HEK293T (cell line): ENCODE results near the gene STARD9.

ENCODE experiments used
- ARNT ChIP-seq: fragments of 450-650 bp; IDR thresholded peaks from 2 replicates; pipeline ENCODE4 v1.6.1; 2017; ENCODE audit warnings: mild to moderate bottlenecking
- BHLHE40 ChIP-seq: fragments of 450-650 bp; IDR thresholded peaks from 2 replicates; pipeline ENCODE4 v1.6.1; 2016; ENCODE audit warnings: mild to moderate bottlenecking, moderate library complexity, borderline replicate concordance
- CTBP1 ChIP-seq: fragments of 450-650 bp; IDR thresholded peaks from 2 replicates; pipeline ENCODE4 v1.6.1; 2016; ENCODE audit warnings: borderline replicate concordance
- ELF4 ChIP-seq: fragments of 450-650 bp; IDR thresholded peaks from 2 replicates; pipeline ENCODE4 v1.6.1; 2017; ENCODE audit warnings: antibody characterized with exemption
- FOXK2 ChIP-seq: fragments of 450-650 bp; IDR thresholded peaks from 2 replicates; pipeline ENCODE4 v1.6.1; 2016; ENCODE audit warnings: mild to moderate bottlenecking
- FOXM1 ChIP-seq: fragments of 450-650 bp; IDR thresholded peaks from 2 replicates; pipeline ENCODE4 v1.6.1; 2017; ENCODE audit warnings: mild to moderate bottlenecking, borderline replicate concordance
- HDGF ChIP-seq: fragments of 450-650 bp; IDR thresholded peaks from 2 replicates; pipeline ENCODE4 v1.6.1; 2017; ENCODE audit warnings: antibody characterized with exemption, borderline replicate concordance
- L3MBTL2 ChIP-seq: fragments of 450-650 bp; conservative IDR thresholded peaks from 2 replicates; pipeline ENCODE4 v1.6.1; 2016; ENCODE audit warnings: mild to moderate bottlenecking
- LEF1 ChIP-seq: fragments of 450-650 bp; IDR thresholded peaks from 2 replicates; pipeline ENCODE4 v1.6.1; 2017; ENCODE audit warnings: mild to moderate bottlenecking, borderline replicate concordance
- NFRKB ChIP-seq: fragments of 450-650 bp; IDR thresholded peaks from 2 replicates; pipeline ENCODE4 v1.6.1; 2016; ENCODE audit warnings: mild to moderate bottlenecking, moderate library complexity
- PKNOX1 ChIP-seq: fragments of 450-650 bp; IDR thresholded peaks from 2 replicates; pipeline ENCODE4 v1.6.1; 2016
- SP1 ChIP-seq: fragments of 450-650 bp; IDR thresholded peaks from 2 replicates; pipeline ENCODE4 v1.6.1; 2017
- TARDBP ChIP-seq: fragments of 450-650 bp; IDR thresholded peaks from 2 replicates; pipeline ENCODE4 v1.6.1; 2016

- TF ChIP-seq ELF4 (no peak), HDGF (no peak), ARNT (no peak), SP1 (no peak), PKNOX1 (no peak), BHLHE40 (no peak), FOXM1 (no peak), CTBP1 (no peak), LEF1 (no peak), L3MBTL2 (no peak), NFRKB (no peak), FOXK2 (no peak), TARDBP (no peak)
Measured at GRCh38 chr15:42686281-42686680, 110.9 kb downstream of the STARD9 start.
